GM13977 (cell line): Measurements from ENCODE around the gene NMNAT3.

Experiments used
- DNase-seq: peaks from one replicate; pipeline ENCODE4 v3.0.0; 2012; ENCODE audit warnings: low spot score
- in situ Hi-C: fragments of 300-500 bp; cut with MboI; formaldehyde crosslinking; loops from one replicate; pipeline ENCODE4 v1.12.0; 2022; ENCODE audit warnings: low sequenced_read_pairs, low pct_unique_long_range_greater_than_20kb, mixed read lengths, inconsistent platforms; ENCODE audit not compliant: unreplicated experiment
- TF ChIP-seq, protein P1 (sequence below): IDR thresholded peaks from 2 replicates; pipeline ENCODE4 v1.5.1; 2012; ENCODE audit warnings: mild to moderate bottlenecking, control low read depth; ENCODE audit not compliant: insufficient read depth; ENCODE audit errors: extremely low read depth, missing control alignments

Gene NMNAT3

DNA sequence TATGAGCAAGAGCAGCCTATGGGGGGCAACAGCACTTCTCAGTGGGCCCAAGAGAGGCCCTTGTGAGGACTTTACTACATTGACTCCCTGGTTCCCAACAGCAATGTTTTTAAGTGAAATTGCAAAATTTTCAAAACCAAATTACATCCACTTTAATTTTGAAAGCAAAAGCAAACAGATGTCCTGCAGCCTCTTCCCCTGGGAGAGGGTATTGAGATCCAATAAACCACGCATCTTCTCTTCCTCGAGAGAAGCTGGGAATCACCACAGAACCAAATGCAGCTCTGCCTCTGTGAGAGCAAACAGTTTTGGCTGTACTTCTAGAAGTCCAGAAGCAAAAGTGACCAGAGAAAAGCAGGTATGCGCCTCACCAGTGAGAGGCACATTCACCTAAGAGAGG, 25.2 kb downstream of the NMNAT3 start:
- in situ Hi-C loops, result no loop called here
- no peak for DNase-seq
- TF ChIP-seq, protein P1, sequence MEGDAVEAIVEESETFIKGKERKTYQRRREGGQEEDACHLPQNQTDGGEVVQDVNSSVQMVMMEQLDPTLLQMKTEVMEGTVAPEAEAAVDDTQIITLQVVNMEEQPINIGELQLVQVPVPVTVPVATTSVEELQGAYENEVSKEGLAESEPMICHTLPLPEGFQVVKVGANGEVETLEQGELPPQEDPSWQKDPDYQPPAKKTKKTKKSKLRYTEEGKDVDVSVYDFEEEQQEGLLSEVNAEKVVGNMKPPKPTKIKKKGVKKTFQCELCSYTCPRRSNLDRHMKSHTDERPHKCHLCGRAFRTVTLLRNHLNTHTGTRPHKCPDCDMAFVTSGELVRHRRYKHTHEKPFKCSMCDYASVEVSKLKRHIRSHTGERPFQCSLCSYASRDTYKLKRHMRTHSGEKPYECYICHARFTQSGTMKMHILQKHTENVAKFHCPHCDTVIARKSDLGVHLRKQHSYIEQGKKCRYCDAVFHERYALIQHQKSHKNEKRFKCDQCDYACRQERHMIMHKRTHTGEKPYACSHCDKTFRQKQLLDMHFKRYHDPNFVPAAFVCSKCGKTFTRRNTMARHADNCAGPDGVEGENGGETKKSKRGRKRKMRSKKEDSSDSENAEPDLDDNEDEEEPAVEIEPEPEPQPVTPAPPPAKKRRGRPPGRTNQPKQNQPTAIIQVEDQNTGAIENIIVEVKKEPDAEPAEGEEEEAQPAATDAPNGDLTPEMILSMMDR, result no peak

DNA sequence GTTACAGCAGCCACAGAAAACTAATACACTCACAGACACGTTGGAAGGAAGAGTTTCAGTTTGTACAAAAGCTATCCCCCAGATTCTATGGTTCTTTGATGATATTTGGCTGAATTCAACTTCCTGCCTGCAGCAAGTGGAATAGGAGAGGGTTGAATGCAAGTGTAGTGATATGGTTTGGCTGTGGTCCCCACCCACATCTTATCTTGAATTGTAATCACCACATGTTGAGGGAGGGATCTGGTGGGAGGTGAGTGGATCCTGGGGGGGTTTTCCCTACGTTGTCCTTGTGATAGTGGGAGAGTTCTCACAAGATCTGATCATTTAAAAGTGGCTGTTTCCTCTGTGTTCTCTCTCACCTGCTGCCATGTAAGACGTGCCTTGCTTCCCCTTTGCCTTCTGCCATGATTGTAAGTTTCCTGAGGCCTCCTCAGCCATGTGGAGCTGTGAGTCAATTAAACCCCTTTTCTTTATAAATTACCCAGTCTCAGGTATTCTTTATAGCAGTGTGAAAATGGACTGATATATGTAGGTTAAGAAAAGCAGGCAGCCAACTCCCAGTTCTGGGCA, 29.8 kb downstream of the NMNAT3 start:
- in situ Hi-C loops, result no loop called here
- DNase-seq, result no peak
- TF ChIP-seq, protein P1, result no peak

DNA sequence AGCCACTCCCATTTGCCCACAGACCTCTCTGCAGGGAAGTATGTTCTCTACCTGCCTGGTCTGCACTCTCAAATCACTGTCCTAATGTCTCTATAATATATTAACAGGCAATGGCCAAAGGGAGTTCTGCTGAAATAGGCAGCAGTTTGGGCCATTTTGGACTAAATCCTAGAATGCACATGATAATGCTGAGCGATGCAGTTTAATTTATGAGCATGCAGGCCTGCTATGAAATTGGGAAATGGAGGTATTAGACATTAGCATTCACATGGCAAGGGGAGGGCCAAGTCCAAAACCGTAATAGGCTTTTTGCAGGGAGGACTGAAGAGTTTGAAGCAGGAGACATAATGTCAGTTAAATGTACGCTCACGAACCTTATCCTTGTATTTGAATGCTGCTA, 31.3 kb downstream of the NMNAT3 start:
- TF ChIP-seq, protein P1, result no peak
- in situ Hi-C loops, result no loop called here

DNA sequence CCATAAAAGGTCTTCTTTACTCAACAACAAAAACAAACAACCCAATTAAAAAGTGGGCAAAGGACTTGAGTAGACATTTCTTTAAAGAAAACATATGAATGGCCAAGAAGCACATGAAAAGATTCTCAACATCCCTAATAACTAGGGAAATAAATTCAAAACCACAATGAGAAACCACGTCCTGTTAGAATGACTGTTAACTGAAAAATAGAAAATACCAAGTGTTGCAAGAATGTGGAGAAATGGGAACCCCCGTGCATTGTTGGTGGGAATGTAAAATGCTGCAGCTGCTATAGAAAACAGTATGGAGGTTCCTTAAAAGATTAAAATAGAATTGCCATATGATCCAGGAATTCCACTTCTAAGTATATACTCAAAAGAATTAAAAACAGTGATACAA, 34.8 kb downstream of the NMNAT3 start:
- TF ChIP-seq, protein P1, result no peak
- in situ Hi-C loops, result no loop called here
- no peak for DNase-seq

More for the DNA sequence above, 31.3 kb downstream of the NMNAT3 start:
- DNase-seq, result no peak

DNA sequence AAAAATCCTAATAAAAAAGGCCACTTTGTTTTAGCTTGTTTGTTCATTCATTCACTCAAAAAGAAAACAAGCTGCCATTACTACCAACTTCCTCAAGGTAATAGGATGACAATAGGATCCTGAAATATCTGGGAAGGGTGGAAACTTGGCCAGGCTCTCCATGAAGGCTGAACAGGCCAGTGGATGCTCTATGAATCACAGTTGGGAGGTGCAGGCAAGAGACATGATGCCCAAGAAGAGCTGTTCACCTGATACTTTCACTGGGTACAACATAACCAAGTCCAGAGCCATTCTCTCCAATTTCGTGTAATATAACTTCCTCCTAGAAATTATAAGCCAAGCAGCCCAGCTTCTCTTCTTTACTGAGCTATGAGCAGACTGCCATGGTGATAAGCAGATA, 37.3 kb downstream of the NMNAT3 start:
- TF ChIP-seq, protein P1, result no peak
- DNase-seq, result no peak
- in situ Hi-C loops, result no loop called here

DNA sequence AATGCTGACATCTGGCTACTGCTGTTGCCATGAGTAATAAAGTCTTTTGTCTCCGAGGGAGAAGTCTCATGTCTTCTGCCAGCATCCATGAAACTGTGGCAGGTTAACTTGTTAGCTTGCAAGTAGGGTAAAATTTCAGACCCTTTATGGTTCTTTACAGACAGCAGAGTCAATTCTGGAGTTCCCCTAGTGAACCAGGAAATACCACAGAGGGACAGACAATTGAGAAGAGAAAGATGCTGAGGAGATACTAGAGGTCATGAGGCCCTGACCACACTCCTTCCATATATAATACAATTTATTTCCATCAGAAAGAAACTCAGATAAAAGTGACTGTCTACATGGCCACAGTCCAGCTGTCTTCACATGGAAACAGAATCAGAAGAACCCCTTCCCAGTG, 38.1 kb downstream of the NMNAT3 start:
- in situ Hi-C loops, result no loop called here
- TF ChIP-seq, protein P1, result no peak
- no peak for DNase-seq

DNA sequence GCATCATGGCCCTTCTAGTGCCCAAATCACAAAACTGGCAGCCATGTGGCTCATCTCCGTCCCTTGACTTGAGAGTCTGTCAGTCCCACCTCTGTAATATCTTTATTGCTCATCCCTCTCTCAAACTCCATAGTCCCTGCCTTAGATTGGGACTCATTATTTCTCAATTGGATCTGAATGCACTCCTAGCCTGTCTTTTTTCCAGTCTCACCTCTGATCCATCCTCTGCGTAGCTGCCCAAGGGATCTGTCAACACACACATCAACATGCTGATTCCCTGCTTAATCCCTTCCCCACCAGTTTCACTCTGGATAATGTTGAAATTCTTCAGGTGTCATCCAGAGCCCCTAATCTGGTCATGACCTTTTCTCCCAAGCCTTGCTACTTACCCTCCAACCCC, 39.3 kb downstream of the NMNAT3 start:
- TF ChIP-seq, protein P1, result no peak
- DNase-seq, result no peak
- in situ Hi-C loops, result no loop called here
